ENCODE results near the gene SLC39A7. TPM values are rescaled to one million over a fixed set of nuclear protein-coding genes. Genes with fewer than 3 reads are reported as not detected.

The SLC39A7 gene
- total and polyA plus RNA-seq, 2 of the 13 experiments (the other 11 are each of a cell fraction or from before 2014, with no cell fraction given), result 142 to 229 TPM

GRCh38 chr6:33248932-33249731, 48.5 kb downstream of the SLC39A7 start (continued):
- peak; percentile 75; the same call in 1 of the 2 replicates for TF ChIP-seq ZNF224 (CRISPR knock-in tag; IDR thresholded peaks at IDR 0.05)
- no peak for TF ChIP-seq CHCHD3 (CRISPR knock-in tag; IDR thresholded peaks at IDR 0.05)
- peak; percentile 69 for TF ChIP-seq ZNF546 (CRISPR knock-in tag; conservative IDR thresholded peaks at IDR 0.05)
- TF ChIP-seq ZNF468 (CRISPR knock-in tag; IDR thresholded peaks at IDR 0.05), result no peak
- TF ChIP-seq ZNF44 (CRISPR knock-in tag; IDR thresholded peaks at IDR 0.05), result no peak
- 0 out of 2 replicates have a peak, but pooled peaks have one; percentile 76 for TF ChIP-seq MAX (IDR thresholded peaks at IDR 0.05)
- TF ChIP-seq ONECUT2 (CRISPR knock-in tag; IDR thresholded peaks at IDR 0.05), result no peak
- peak; percentile 61; the same call in 1 of the 2 replicates for TF ChIP-seq SIN3A (IDR thresholded peaks at IDR 0.05; ENCODE audit: borderline replicate concordance, low read depth, low read length)
- peak; percentile 69; the same call in 1 of the 2 replicates for TF ChIP-seq PBX3 (CRISPR knock-in tag; IDR thresholded peaks at IDR 0.05; ENCODE audit: borderline replicate concordance)
- TF ChIP-seq TRIM22 (IDR thresholded peaks at IDR 0.05), result no peak
- peak; percentile 81; the same call in 1 of the 2 replicates for TF ChIP-seq RFX5 (IDR thresholded peaks at IDR 0.05; ENCODE audit: low read depth, low read length)
- TF ChIP-seq SNRNP70 (IDR thresholded peaks at IDR 0.05; ENCODE audit: low read depth, low read length), result no peak
- TF ChIP-seq KDM6A (CRISPR knock-in tag; IDR thresholded peaks at IDR 0.05; ENCODE audit: low read depth), result no peak; the same call in none of the 2 replicates
- TF ChIP-seq E2F1 (CRISPR knock-in tag; IDR thresholded peaks at IDR 0.05), result no peak; the same call in 1 of the 2 replicates
- TF ChIP-seq ZBTB39 (CRISPR knock-in tag; IDR thresholded peaks at IDR 0.05), result peak; percentile 42; the same call in 1 of the 2 replicates
- TF ChIP-seq ZBTB7B (CRISPR knock-in tag; IDR thresholded peaks at IDR 0.05), result peak; percentile 64; the same call in 1 of the 2 replicates
- peak; percentile 95 for TF ChIP-seq AGO1 (IDR thresholded peaks at IDR 0.05; ENCODE audit: low read depth, low read length, poor library complexity, severe bottlenecking)
- TF ChIP-seq ZNF660 (CRISPR knock-in tag; IDR thresholded peaks at IDR 0.05; ENCODE audit: borderline replicate concordance, low read depth), result no peak
- TF ChIP-seq MXD3 (CRISPR knock-in tag; IDR thresholded peaks at IDR 0.05), result peak; percentile 51
- no peak; the same call in 1 of the 2 replicates for TF ChIP-seq ZNF33B (CRISPR knock-in tag; IDR thresholded peaks at IDR 0.05)
- peak; percentile 85 for TF ChIP-seq ASH2L (IDR thresholded peaks at IDR 0.05; ENCODE audit: insufficient read length, low read depth, low read length)
